Measurements from ENCODE around the gene C7orf57. TPM values are rescaled to one million over a fixed set of nuclear protein-coding genes. Genes with fewer than 3 reads are reported as not detected.

The C7orf57 gene
- polyA plus RNA-seq, 5 donors = 1.4 to 4.4 (median 2.7) TPM

DNA sequence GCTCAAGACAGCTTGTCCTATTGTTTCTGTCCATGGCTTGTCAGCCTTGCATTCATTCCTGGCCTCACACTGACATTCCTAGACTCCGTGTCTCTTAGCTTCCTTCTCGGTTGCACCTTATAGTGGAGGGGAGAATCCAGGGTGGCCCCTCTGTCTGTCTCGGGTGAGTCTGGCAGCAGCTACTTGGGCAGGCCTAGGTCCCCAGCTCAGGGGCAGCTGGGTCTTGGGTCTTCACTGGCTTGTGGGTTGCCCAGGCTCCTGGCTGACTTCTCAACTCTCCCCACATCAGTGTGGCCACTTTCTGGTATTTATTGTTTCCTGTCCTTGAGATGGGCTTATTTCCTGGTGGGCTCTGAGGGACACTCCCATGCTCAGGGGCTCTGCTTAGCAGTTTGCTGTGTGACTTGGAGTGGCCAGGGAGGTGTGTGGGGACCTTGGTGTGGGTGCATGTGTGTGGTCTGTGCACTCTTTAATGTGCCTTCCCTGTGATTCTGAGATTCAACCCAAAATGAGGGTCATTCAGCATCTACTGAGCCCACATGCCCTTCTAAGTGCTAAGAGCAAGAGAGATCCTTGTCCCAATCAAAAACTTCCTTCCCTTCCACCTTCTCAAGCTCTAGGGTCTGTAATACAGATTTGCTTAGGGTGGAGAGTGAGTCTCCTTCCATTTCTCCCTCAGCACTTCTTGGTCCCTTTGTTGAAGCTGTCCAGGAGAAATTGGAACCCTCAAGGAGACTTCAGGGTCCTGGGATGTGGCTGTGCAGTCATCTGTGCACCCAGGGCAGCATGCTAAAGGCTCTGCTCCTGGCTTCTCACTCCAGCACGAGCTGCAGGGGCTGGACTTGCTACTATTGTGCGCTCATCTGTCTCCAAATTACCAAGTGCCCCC is 73.9 kb downstream of the C7orf57 start:
- DNase-seq = no peak

DNA sequence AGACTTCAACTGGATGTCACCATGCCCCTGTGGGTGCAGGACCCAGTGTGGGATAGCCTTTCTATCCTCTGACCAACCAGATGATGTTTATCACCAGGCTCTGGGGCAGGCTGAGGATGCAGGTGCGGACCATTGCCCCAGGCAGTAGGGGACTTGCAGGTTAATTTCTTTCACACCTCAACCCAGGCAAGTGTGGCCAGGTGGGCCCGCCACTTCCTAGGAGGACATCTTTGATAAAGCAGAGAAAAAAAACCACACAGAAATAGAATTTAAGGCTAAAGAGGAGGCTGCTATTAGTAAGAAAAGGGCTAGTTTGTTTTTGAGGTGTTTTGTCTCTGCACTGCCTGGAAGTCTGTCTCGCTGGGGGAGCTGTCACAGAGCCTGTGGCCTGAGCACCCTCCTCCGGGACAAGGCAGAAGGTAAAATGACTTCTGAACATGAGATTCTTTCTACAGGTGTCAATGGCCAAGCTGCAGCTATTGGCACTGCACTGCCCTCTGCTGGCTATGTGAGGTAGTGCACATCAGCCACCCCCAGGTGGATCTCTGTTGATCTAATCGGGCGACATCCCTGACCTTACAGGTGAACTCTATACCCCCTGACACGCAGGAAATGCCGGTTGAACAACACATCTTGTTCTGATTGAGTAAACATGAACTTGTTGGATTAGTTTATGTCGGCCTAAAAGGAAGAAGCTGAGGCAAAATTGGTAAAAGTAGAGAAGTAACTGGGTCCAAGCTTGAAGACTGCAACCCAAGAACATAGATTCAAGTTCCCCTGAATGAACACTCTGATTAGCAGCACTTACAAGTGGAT is 74.7 kb downstream of the C7orf57 start:
- DNase-seq = peak; percentile 31 to 55

DNA sequence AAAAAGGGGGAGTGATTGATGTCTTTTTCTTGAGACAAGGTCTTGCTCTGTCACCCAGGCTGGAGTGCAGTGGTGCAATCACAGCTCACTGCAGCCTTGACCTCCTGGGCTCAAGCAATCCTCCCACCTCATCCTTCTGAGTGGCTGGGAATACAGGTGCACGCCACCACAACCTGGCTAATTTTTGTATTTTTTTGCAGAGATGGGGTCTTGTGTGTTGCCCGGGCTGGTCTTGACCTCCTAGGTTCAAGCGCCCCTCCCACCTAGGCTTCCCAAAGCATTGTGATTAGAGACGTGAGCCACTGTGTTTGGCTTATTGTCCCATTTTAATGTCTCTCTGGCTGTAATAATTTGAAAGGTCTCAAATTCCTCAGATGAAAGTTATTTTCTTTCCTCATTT is 75.5 kb downstream of the C7orf57 start:
- DNase-seq = no peak

Other genes starting within 250 kb of the C7orf57 start
- under 1 TPM; 0.20 to 0.54 (median 0.28) TPM for gene PKD1L1, start 87.1 kb upstream of the C7orf57 start, polyA plus RNA-seq (ENCODE audit: insufficient read depth in 1 of 5, insufficient read length in 5 of 5, low replicate concordance in 1 of 5)
- gene HUS1, start 55.9 kb upstream of the C7orf57 start, polyA plus RNA-seq (ENCODE audit: insufficient read depth in 1 of 5, insufficient read length in 5 of 5, low replicate concordance in 1 of 5) = 10 to 100 TPM; 18.4 to 31.2 (median 28.9) TPM
- gene SUN3, start 6.4 kb upstream of the C7orf57 start, polyA plus RNA-seq (ENCODE audit: insufficient read depth in 1 of 5, insufficient read length in 5 of 5, low replicate concordance in 1 of 5) = under 1 TPM in 4 of 5 donors, not detected in 1; 0.25 to 0.53 (median 0.33) TPM
- gene UPP1, start 53.7 kb downstream of the C7orf57 start, polyA plus RNA-seq (ENCODE audit: insufficient read depth in 1 of 5, insufficient read length in 5 of 5, low replicate concordance in 1 of 5) = 10 to 100 TPM in 2 of 5 donors, 1 to 10 TPM in 3; 8.5 to 10.9 (median 10.0) TPM
- gene ABCA13, start 135.9 kb downstream of the C7orf57 start, polyA plus RNA-seq (ENCODE audit: insufficient read depth in 1 of 5, insufficient read length in 5 of 5, low replicate concordance in 1 of 5) = 1 to 10 TPM in 4 of 5 donors, under 1 TPM in 1; 0.64 to 2.2 (median 1.4) TPM

Measured in right lung (tissue), 5 donors.